MG63 (cell line): Measurements from ENCODE around the gene BEND7. TPM values are rescaled to one million over a fixed set of nuclear protein-coding genes. Genes with fewer than 3 reads are reported as not detected.

Experiments used
- DNase-seq: peaks from one replicate; pipeline ENCODE4 v3.0.0-alpha.2; 2020
- H3K27me3 ChIP-seq: fragments of 250-450 bp; sonication (Bioruptor Pico); 2 replicates; pipeline ENCODE4 v1.5.1; 2020; ENCODE audit warnings: mild to moderate bottlenecking, moderate library complexity
- H3K36me3 ChIP-seq: fragments of 250-450 bp; sonication (Bioruptor Pico); 2 replicates; pipeline ENCODE4 v1.5.1; 2020; ENCODE audit warnings: mild to moderate bottlenecking, moderate library complexity
- H3K4me3 ChIP-seq: fragments of 250-450 bp; sonication (Bioruptor Pico); 2 replicates; pipeline ENCODE4 v1.5.1; 2020; ENCODE audit warnings: mild to moderate bottlenecking, moderate library complexity
- H3K9me3 ChIP-seq: fragments of 250-450 bp; sonication (Bioruptor Pico); 2 replicates; pipeline ENCODE4 v1.5.1; 2020; ENCODE audit warnings: mild to moderate bottlenecking, moderate library complexity
- total RNA-seq: library from RNA; depleted of rRNA; stranded (reverse); fragments of >200 nt; shearing (Covaris generic); gene quantifications from 2 replicates; pipeline ENCODE4 v1.2.3, GENCODE V29; 2014; ENCODE audit warnings: low replicate concordance

The BEND7 gene
- total RNA-seq, 1 experiment from 2014 or later, result 4.5 TPM

GRCh38 chr10:13500201-13500600, 28.6 kb downstream of the BEND7 start:
- H3K9me3 ChIP-seq, result no peaks in the 10 kb centered on the region
- H3K4me3 ChIP-seq, result no peak overlapping the region
- no peaks in the 10 kb centered on the region for H3K27me3 ChIP-seq
- no peaks in the 10 kb centered on the region; the same call in 1 of the 2 replicates for H3K36me3 ChIP-seq
- no peak for DNase-seq

- no peak for DNase-seq
Measured at GRCh38 chr10:13499150-13499549, 29.7 kb downstream of the BEND7 start.

GRCh38 chr10:13496931-13497330, 31.9 kb downstream of the BEND7 start:
- no peak for DNase-seq
- peaks cover 2% of the 10 kb centered on the region for H3K36me3 ChIP-seq
- H3K4me3 ChIP-seq, result no peak overlapping the region
- H3K9me3 ChIP-seq, result no peaks in the 10 kb centered on the region
- H3K27me3 ChIP-seq, result no peaks in the 10 kb centered on the region

More at GRCh38 chr10:13499150-13499549, 29.7 kb downstream of the BEND7 start:
- Histone ChIP-seq H3K9me3 (no peaks in the 10 kb centered on the region), H3K4me3 (no peak overlapping the region), H3K36me3 (no peaks in the 10 kb centered on the region; the same call in 1 of the 2 replicates), H3K27me3 (no peaks in the 10 kb centered on the region)

- Histone ChIP-seq H3K9me3 (no peaks in the 10 kb centered on the region), H3K4me3 (no peak overlapping the region), H3K36me3 (peaks cover 2% of the 10 kb centered on the region), H3K27me3 (no peaks in the 10 kb centered on the region)
- DNase-seq, result no peak
Measured at GRCh38 chr10:13496164-13496563, 32.6 kb downstream of the BEND7 start.

- Histone ChIP-seq H3K36me3 (peaks cover 2% of the 10 kb centered on the region), H3K4me3 (no peak overlapping the region), H3K27me3 (no peaks in the 10 kb centered on the region), H3K9me3 (no peaks in the 10 kb centered on the region)
- no peak for DNase-seq
Measured at GRCh38 chr10:13492493-13493180, 36.2 kb downstream of the BEND7 start.

- DNase-seq, result no peak
- Histone ChIP-seq H3K36me3 (peaks cover 2% of the 10 kb centered on the region), H3K9me3 (no peaks in the 10 kb centered on the region), H3K27me3 (no peaks in the 10 kb centered on the region), H3K4me3 (no peak overlapping the region)
Measured at GRCh38 chr10:13491747-13492360, 37.0 kb downstream of the BEND7 start.

- H3K4me3 ChIP-seq, result no peak overlapping the region
- no peaks in the 10 kb centered on the region for H3K27me3 ChIP-seq
- peaks cover 2% of the 10 kb centered on the region; the same call in 1 of the 2 replicates for H3K36me3 ChIP-seq
- no peak for DNase-seq
- H3K9me3 ChIP-seq, result no peaks in the 10 kb centered on the region
Measured at GRCh38 chr10:13490503-13490902, 38.3 kb downstream of the BEND7 start.

- H3K36me3 ChIP-seq, result peaks cover 2% of the 10 kb centered on the region; the same call in 1 of the 2 replicates
- H3K9me3 ChIP-seq, result no peaks in the 10 kb centered on the region
- H3K4me3 ChIP-seq, result no peak overlapping the region
- H3K27me3 ChIP-seq, result no peaks in the 10 kb centered on the region
- no peak for DNase-seq
Measured at GRCh38 chr10:13489035-13489599, 39.7 kb downstream of the BEND7 start.

- H3K36me3 ChIP-seq, result no peaks in the 10 kb centered on the region
- H3K27me3 ChIP-seq, result no peaks in the 10 kb centered on the region
- no peak for DNase-seq
- no peaks in the 10 kb centered on the region for H3K9me3 ChIP-seq
- no peak overlapping the region for H3K4me3 ChIP-seq
Measured at GRCh38 chr10:13485623-13486022, 43.2 kb downstream of the BEND7 start.

GRCh38 chr10:13483951-13484350, 44.9 kb downstream of the BEND7 start:
- H3K9me3 ChIP-seq, result no peaks in the 10 kb centered on the region
- no peak for DNase-seq
- no peaks in the 10 kb centered on the region for H3K27me3 ChIP-seq

GRCh38 chr10:13483073-13483472, 45.7 kb downstream of the BEND7 start:
- DNase-seq, result no peak
- H3K4me3 ChIP-seq, result no peak overlapping the region
- H3K9me3 ChIP-seq, result no peaks in the 10 kb centered on the region
- H3K36me3 ChIP-seq, result no peaks in the 10 kb centered on the region
- no peaks in the 10 kb centered on the region for H3K27me3 ChIP-seq

More at GRCh38 chr10:13483951-13484350, 44.9 kb downstream of the BEND7 start:
- no peaks in the 10 kb centered on the region for H3K36me3 ChIP-seq
- no peak overlapping the region for H3K4me3 ChIP-seq

- no peak for DNase-seq
Measured at GRCh38 chr10:13481690-13482089, 47.1 kb downstream of the BEND7 start.

GRCh38 chr10:13475124-13475523, 53.7 kb downstream of the BEND7 start:
- no peak for DNase-seq
- H3K4me3 ChIP-seq, result no peak overlapping the region
- no peaks in the 10 kb centered on the region for H3K9me3 ChIP-seq
- 0 out of 2 replicates have a peak, but pooled peaks cover 2% of the 10 kb centered on the region for H3K36me3 ChIP-seq
- no peaks in the 10 kb centered on the region for H3K27me3 ChIP-seq

More at GRCh38 chr10:13481690-13482089, 47.1 kb downstream of the BEND7 start:
- Histone ChIP-seq H3K27me3 (no peaks in the 10 kb centered on the region), H3K4me3 (no peak overlapping the region), H3K36me3 (no peaks in the 10 kb centered on the region), H3K9me3 (no peaks in the 10 kb centered on the region)

- Histone ChIP-seq H3K4me3 (no peak overlapping the region), H3K27me3 (no peaks in the 10 kb centered on the region), H3K36me3 (0 out of 2 replicates have a peak, but pooled peaks cover 2% of the 10 kb centered on the region), H3K9me3 (no peaks in the 10 kb centered on the region)
- no peak for DNase-seq
Measured at GRCh38 chr10:13473986-13474385, 54.8 kb downstream of the BEND7 start.

- Histone ChIP-seq H3K4me3 (no peak overlapping the region), H3K36me3 (0 out of 2 replicates have a peak, but pooled peaks cover 2% of the 10 kb centered on the region), H3K9me3 (no peaks in the 10 kb centered on the region), H3K27me3 (no peaks in the 10 kb centered on the region)
- DNase-seq, result no peak
Measured at GRCh38 chr10:13472359-13472758, 56.5 kb downstream of the BEND7 start.

- no peak overlapping the region for H3K4me3 ChIP-seq
- no peak for DNase-seq
- no peaks in the 10 kb centered on the region for H3K9me3 ChIP-seq
- no peaks in the 10 kb centered on the region for H3K27me3 ChIP-seq
- 0 out of 2 replicates have a peak, but pooled peaks cover 1% of the 10 kb centered on the region for H3K36me3 ChIP-seq
Measured at GRCh38 chr10:13470270-13470669, 58.5 kb downstream of the BEND7 start.

- no peak for DNase-seq
- no peak overlapping the region for H3K4me3 ChIP-seq
- no peaks in the 10 kb centered on the region; the same call in none of the 2 replicates for H3K36me3 ChIP-seq
- no peaks in the 10 kb centered on the region for H3K27me3 ChIP-seq
- H3K9me3 ChIP-seq, result peaks cover 2% of the 10 kb centered on the region; the same call in 1 of the 2 replicates
Measured at GRCh38 chr10:13462551-13462950, 66.3 kb downstream of the BEND7 start.
